ENCODE measurements around the gene NACC2.

NACC2 gene

GRCh38 chr9:136021171-136021871 lies 73.8 kb downstream of the NACC2 start:
- Mint-ChIP-seq H3K27me3 (ENCODE audit: low read depth, poor library complexity) (peaks cover 27% of the 10 kb centered on the region), H3K4me3 (no peak overlapping the region), H3K9me3 (peaks cover 21% of the 10 kb centered on the region), H3K36me3 (ENCODE audit: low read depth) (peaks cover 5% of the 10 kb centered on the region), H3K27ac (no peak overlapping the region), H3K4me1 (no peaks in the 10 kb centered on the region)
- no peak for TF ChIP-seq CTCF (IDR thresholded peaks at IDR 0.05)
- no peak for DNase-seq

GRCh38 chr9:136020671-136021070 lies 74.4 kb downstream of the NACC2 start:
- H3K27ac Mint-ChIP-seq = no peak overlapping the region
- H3K9me3 Mint-ChIP-seq = peaks cover 18% of the 10 kb centered on the region
- no peak for TF ChIP-seq CTCF (IDR thresholded peaks at IDR 0.05)
- H3K27me3 Mint-ChIP-seq (ENCODE audit: low read depth, poor library complexity) = peaks cover 27% of the 10 kb centered on the region
- H3K4me1 Mint-ChIP-seq = no peaks in the 10 kb centered on the region
- H3K36me3 Mint-ChIP-seq (ENCODE audit: low read depth) = peaks cover 5% of the 10 kb centered on the region
- H3K4me3 Mint-ChIP-seq = no peak overlapping the region
- no peak for DNase-seq

- no peak for DNase-seq
- no peak for TF ChIP-seq CTCF (IDR thresholded peaks at IDR 0.05)
- Mint-ChIP-seq H3K4me1 (no peaks in the 10 kb centered on the region), H3K27me3 (ENCODE audit: low read depth, poor library complexity) (peaks cover 27% of the 10 kb centered on the region), H3K4me3 (no peak overlapping the region), H3K36me3 (ENCODE audit: low read depth) (peaks cover 2% of the 10 kb centered on the region), H3K9me3 (peaks cover 13% of the 10 kb centered on the region), H3K27ac (no peak overlapping the region)
Measured at GRCh38 chr9:136020206-136020605, 74.9 kb downstream of the NACC2 start.

- no peaks in the 10 kb centered on the region for H3K4me1 Mint-ChIP-seq
- no peaks in the 10 kb centered on the region for H3K36me3 Mint-ChIP-seq (ENCODE audit: low read depth)
- H3K27me3 Mint-ChIP-seq (ENCODE audit: low read depth, poor library complexity) = peaks cover 27% of the 10 kb centered on the region
- H3K4me3 Mint-ChIP-seq = no peak overlapping the region
- TF ChIP-seq CTCF (IDR thresholded peaks at IDR 0.05) = no peak
- H3K27ac Mint-ChIP-seq = no peak overlapping the region
- H3K9me3 Mint-ChIP-seq = peaks cover 12% of the 10 kb centered on the region
- no peak for DNase-seq
Measured at GRCh38 chr9:136019681-136020060, 75.4 kb downstream of the NACC2 start.

GRCh38 chr9:136019041-136019680 lies 75.9 kb downstream of the NACC2 start:
- Mint-ChIP-seq H3K27me3 (ENCODE audit: low read depth, poor library complexity) (peaks cover 27% of the 10 kb centered on the region), H3K4me3 (no peak overlapping the region), H3K27ac (no peak overlapping the region), H3K9me3 (peaks cover 12% of the 10 kb centered on the region), H3K4me1 (no peaks in the 10 kb centered on the region), H3K36me3 (ENCODE audit: low read depth) (no peaks in the 10 kb centered on the region)
- DNase-seq = no peak
- TF ChIP-seq CTCF (IDR thresholded peaks at IDR 0.05) = no peak

Measured in nephron progenitor cell (in vitro differentiated cells).